Esophagus muscularis mucosa (tissue), 4 donors: Measurements from ENCODE around the gene MMP14.
A peak's percentile ranks its signal among the peaks of the same experiment; 100 is the strongest.

Experiments used
- CTCF ChIP-seq, 3 experiments: fragments of 200-600 bp in 2 of 3; fragments of 450-650 bp in 1 of 3; sonication (generic) in 2 of 3; IDR thresholded peaks; one replicate each; pipeline ENCODE4 v1.5.1; 2017 to 2019; ENCODE audit warnings: antibody characterized with exemption in 3 of 3, mild to moderate bottlenecking in 2 of 3, moderate library complexity in 1 of 3
- EP300 ChIP-seq: sonication (generic); formaldehyde crosslinking; IDR thresholded peaks from one replicate; pipeline ENCODE4 v1.6.1; 2017; ENCODE audit warnings: antibody characterized with exemption
- POLR2A ChIP-seq: fragments of 450-650 bp; IDR thresholded peaks from one replicate; pipeline ENCODE4 v1.6.1; 2017; ENCODE audit warnings: antibody characterized with exemption, moderate library complexity, mild to moderate bottlenecking, low read depth
- POLR2AphosphoS5 ChIP-seq, 2 donors: sonication (generic); formaldehyde crosslinking; IDR thresholded peaks; one replicate each; pipeline ENCODE4 v1.6.1; 2017; ENCODE audit warnings: antibody characterized with exemption in 2 of 2

DNA sequence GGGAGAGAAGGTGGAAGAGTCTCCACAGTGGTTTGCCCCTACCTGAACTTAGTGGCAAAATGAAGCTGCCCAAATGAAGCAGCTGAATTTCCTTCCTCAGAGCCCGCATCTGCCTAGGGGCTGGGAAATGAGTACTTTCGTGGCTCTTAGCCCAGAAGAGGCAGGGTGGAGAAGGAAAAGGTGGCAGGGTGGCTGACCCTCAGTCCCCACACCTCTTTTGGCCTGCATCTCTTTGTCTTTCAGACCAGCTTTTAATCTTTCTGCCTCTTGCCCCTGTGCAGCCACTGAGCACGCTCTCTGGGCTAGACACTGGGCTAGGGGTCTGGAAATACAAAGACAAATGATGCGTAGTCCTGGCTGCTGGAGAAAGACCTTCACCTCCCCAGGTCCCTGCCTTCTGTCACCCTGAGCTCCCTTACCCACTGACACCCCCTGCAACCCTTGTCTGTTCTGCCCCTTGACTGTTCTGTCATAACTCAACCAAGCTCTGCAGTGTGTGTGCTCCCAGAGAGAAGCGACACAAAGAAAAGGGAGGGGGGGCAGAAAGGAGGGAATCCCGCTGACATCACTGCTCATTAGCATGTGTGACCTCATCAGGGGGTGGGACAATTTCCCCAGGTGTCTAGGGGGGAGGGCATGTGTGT is 46.3 kb downstream of the MMP14 start:
- peak in 1 of 2 donors; percentile 44 for TF ChIP-seq POLR2AphosphoS5 (IDR thresholded peaks at IDR 0.05)
- TF ChIP-seq POLR2A: no peak
- no peak for TF ChIP-seq CTCF (IDR thresholded peaks at IDR 0.05)
- TF ChIP-seq EP300: no peak
